ENCODE measurements around the gene HMGCS2. TPM values are rescaled to one million over a fixed set of nuclear protein-coding genes. Genes with fewer than 3 reads are reported as not detected.

HMGCS2 gene
- total and polyA plus RNA-seq, 9 of the 15 experiments (the other 6 are each of a cell fraction or from before 2014, with no cell fraction given), result 0.13 TPM; not detected in 8

GRCh38 chr1:119811387-119811786, 42.7 kb upstream of the HMGCS2 start, which contains the start of gene REG4:
REG4 (minus strand) TSS chr1:119811460; CDS start chr1:119808769, 2,691 bp downstream.
- FAIRE-seq (no peak), DNase-seq (ENCODE audit: extremely low read depth in 1 of 4, low spot score in 3 of 4) (no peak), ATAC-seq (no peak)
- Histone ChIP-seq H2AFZ (ENCODE audit: low read depth, low read length) (no peak within 1 kb of the TSS), H3K4me2 (ENCODE audit: insufficient read depth, low read length) (no peak within 1 kb of the TSS), H3K9me3 (replicated peaks; ENCODE audit: control insufficient read depth, insufficient read depth, low read depth, low read length) (no peaks in the 10 kb centered on the region), H3K9ac (ENCODE audit: insufficient read depth in 1 of 2, low read depth in 2 of 2, low read length in 2 of 2) (no peak within 1 kb of the TSS), H3K79me2 (ENCODE audit: control insufficient read depth, insufficient read depth, low read length) (no peaks in the 10 kb centered on the region), H4K20me1 (replicated peaks; ENCODE audit: control insufficient read depth, insufficient read depth, low read length) (no peaks in the 10 kb centered on the region), H3K9me1 (ENCODE audit: control insufficient read depth, insufficient read depth, low read length) (no peaks in the 10 kb centered on the region), H3K4me1 (replicated peaks in 1 of 2; ENCODE audit: control insufficient read depth in 2 of 2, insufficient read depth in 2 of 2, low read length in 2 of 2) (peaks cover 0 to 12% of the 10 kb centered on the region in 2 experiments; a peak in 2 of 5 replicates), H3K4me3 (no peak within 1 kb of the TSS), H3K36me3 (ENCODE audit: control insufficient read depth, insufficient read depth, low read length) (no peaks in the 10 kb centered on the region), H3K27me3 (ENCODE audit: control insufficient read depth in 2 of 2, insufficient read depth in 2 of 2, low read length in 2 of 2) (peaks cover 5 to 12% of the 10 kb centered on the region in 2 experiments; a peak in 4 of 5 replicates), H3K27ac (ENCODE audit: extremely low read depth, low read depth, low read length) (no peak within 1 kb of the TSS)
- 26% methylated on average over 7 of the region's 7 CpGs for WGBS (ENCODE audit: insufficient coverage, low coverage, missing lambda C conversion rate)
- CTCF ChIA-PET (ENCODE audit: low intra/inter-chr PET ratio), result no interaction called here
- POLR2A ChIA-PET, result interaction anchor here (1.5 kb wide), 1 partner anchor 9 kb away, joined by 4 read pairs; no protein-coding TSS in a partner anchor
- intact Hi-C loops (cut with micrococcal nuclease) (no loop called here), in situ Hi-C loops (cut with MboI) (no loop called here)
- no TSS peak for BruUV-seq (replicated peaks)
- TF ChIP-seq, protein P1, sequence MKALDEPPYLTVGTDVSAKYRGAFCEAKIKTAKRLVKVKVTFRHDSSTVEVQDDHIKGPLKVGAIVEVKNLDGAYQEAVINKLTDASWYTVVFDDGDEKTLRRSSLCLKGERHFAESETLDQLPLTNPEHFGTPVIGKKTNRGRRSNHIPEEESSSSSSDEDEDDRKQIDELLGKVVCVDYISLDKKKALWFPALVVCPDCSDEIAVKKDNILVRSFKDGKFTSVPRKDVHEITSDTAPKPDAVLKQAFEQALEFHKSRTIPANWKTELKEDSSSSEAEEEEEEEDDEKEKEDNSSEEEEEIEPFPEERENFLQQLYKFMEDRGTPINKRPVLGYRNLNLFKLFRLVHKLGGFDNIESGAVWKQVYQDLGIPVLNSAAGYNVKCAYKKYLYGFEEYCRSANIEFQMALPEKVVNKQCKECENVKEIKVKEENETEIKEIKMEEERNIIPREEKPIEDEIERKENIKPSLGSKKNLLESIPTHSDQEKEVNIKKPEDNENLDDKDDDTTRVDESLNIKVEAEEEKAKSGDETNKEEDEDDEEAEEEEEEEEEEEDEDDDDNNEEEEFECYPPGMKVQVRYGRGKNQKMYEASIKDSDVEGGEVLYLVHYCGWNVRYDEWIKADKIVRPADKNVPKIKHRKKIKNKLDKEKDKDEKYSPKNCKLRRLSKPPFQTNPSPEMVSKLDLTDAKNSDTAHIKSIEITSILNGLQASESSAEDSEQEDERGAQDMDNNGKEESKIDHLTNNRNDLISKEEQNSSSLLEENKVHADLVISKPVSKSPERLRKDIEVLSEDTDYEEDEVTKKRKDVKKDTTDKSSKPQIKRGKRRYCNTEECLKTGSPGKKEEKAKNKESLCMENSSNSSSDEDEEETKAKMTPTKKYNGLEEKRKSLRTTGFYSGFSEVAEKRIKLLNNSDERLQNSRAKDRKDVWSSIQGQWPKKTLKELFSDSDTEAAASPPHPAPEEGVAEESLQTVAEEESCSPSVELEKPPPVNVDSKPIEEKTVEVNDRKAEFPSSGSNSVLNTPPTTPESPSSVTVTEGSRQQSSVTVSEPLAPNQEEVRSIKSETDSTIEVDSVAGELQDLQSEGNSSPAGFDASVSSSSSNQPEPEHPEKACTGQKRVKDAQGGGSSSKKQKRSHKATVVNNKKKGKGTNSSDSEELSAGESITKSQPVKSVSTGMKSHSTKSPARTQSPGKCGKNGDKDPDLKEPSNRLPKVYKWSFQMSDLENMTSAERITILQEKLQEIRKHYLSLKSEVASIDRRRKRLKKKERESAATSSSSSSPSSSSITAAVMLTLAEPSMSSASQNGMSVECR (CRISPR knock-in tag; IDR thresholded peaks at IDR 0.05), result no peak
- no peak for TF ChIP-seq CBX2 (IDR thresholded peaks at IDR 0.05; ENCODE audit: insufficient read depth, low read length, poor library complexity, severe bottlenecking)
- no peak for TF ChIP-seq ZNF655 (CRISPR knock-in tag; IDR thresholded peaks at IDR 0.05)
- no peak for TF ChIP-seq OTX1 (CRISPR knock-in tag; IDR thresholded peaks at IDR 0.05)
- no peak for TF ChIP-seq FOXP4 (CRISPR knock-in tag; IDR thresholded peaks at IDR 0.05; ENCODE audit: borderline replicate concordance)
- TF ChIP-seq CTBP1 (IDR thresholded peaks at IDR 0.05; ENCODE audit: borderline replicate concordance), result no peak
- TF ChIP-seq KHSRP (IDR thresholded peaks at IDR 0.05), result no peak
- TF ChIP-seq E2F3 (CRISPR knock-in tag; IDR thresholded peaks at IDR 0.05), result no peak
- TF ChIP-seq GABPB2 (CRISPR knock-in tag; conservative IDR thresholded peaks at IDR 0.05), result no peak
- no peak for TF ChIP-seq DMBX1 (CRISPR knock-in tag; IDR thresholded peaks at IDR 0.05; ENCODE audit: borderline replicate concordance)
- TF ChIP-seq KDM1A (IDR thresholded peaks at IDR 0.05), result no peak
- TF ChIP-seq, protein P2, sequence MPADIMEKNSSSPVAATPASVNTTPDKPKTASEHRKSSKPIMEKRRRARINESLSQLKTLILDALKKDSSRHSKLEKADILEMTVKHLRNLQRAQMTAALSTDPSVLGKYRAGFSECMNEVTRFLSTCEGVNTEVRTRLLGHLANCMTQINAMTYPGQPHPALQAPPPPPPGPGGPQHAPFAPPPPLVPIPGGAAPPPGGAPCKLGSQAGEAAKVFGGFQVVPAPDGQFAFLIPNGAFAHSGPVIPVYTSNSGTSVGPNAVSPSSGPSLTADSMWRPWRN (IDR thresholded peaks at IDR 0.05; ENCODE audit: low read depth), result no peak
- no peak for TF ChIP-seq TCF7L2 (IDR thresholded peaks at IDR 0.05; ENCODE audit: low read depth, low read length)
- no peak for TF ChIP-seq ZNF785 (CRISPR knock-in tag; IDR thresholded peaks at IDR 0.05)
- TF ChIP-seq, protein P3, sequence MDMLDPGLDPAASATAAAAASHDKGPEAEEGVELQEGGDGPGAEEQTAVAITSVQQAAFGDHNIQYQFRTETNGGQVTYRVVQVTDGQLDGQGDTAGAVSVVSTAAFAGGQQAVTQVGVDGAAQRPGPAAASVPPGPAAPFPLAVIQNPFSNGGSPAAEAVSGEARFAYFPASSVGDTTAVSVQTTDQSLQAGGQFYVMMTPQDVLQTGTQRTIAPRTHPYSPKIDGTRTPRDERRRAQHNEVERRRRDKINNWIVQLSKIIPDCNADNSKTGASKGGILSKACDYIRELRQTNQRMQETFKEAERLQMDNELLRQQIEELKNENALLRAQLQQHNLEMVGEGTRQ (CRISPR knock-in tag; IDR thresholded peaks at IDR 0.05), result no peak

Data from K562 (cell line).